HT-29 (cell line): ENCODE results near the gene SLC30A9. TPM values are rescaled to one million over a fixed set of nuclear protein-coding genes. Genes with fewer than 3 reads are reported as not detected.

Source experiments
- DNase-seq: peaks from one replicate; pipeline ENCODE4 v3.0.0-alpha.2; 2015; ENCODE audit warnings: low spot score
- total RNA-seq: library from RNA; depleted of rRNA; stranded (reverse); fragments of >200 nt; shearing (Covaris generic); gene quantifications from 2 replicates; pipeline ENCODE4 v1.2.3, GENCODE V29; 2014; rRNA removed

The SLC30A9 gene
- total RNA-seq, 1 experiment from 2014 or later, result 59.1 TPM

- DNase-seq, result no peak
Measured at GRCh38 chr4:42136371-42136770, 146.0 kb downstream of the SLC30A9 start.

Other genes starting within 250 kb of the SLC30A9 start
- gene PHOX2B, start 241.8 kb upstream of the SLC30A9 start, total RNA-seq, result not detected in 2 replicates
- gene TMEM33, start 55.1 kb upstream of the SLC30A9 start, total RNA-seq, result 100 and 119 TPM in 2 replicates
- 0.03 and 0.13 TPM in 2 replicates for gene DCAF4L1, start 8.8 kb upstream of the SLC30A9 start, total RNA-seq
- not detected in 2 replicates for gene BEND4, start 162.1 kb downstream of the SLC30A9 start, total RNA-seq